ENCODE measurements around the gene UNC93A.
"Not testable (repeated sequence)": the region's sequence is repeated elsewhere in the genome, so short reads cannot be mapped to it uniquely, and the experiment has no call there.

UNC93A gene

DNA sequence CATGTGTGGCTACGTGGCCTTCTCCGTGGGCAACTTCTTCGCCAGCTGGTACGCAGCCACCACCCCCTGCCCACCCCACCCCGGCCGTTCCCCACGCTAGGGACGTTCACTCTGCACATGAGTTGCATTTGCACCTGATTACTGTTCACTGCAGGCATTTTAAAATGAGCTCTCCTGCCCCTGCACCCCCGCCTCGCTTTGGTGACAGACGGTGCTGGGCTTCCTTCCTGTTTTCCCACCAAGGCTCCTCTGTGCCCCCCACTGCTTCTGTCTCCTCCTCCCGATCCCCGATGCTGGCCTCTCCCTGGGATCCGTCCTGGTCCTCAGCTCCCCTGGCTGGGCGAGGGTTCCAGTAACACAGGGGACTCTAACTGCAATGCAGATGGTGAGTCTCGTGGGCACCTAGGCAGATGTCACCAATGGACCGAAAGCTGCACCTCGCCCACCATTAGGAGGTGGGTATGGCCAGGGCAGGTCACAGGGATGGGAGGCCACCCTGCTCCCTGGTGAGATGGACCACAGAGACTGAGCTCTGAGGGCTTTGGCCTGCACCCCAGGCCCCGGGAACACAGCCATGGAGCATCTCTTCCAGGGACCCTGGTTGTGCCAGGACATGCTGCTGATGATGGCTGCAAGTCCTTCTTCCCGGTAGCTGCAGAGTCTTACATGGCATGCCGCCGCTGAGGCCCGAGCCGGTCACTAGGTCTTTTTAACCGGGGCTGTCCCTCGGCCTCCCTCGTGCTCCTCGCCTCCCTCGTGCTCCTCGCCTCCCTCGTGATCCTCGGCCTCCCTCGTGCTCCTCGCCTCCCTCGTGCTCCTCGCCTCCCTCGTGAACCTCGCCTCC is 3.8 kb downstream of the UNC93A start:
- no peak for DNase-seq

DNA sequence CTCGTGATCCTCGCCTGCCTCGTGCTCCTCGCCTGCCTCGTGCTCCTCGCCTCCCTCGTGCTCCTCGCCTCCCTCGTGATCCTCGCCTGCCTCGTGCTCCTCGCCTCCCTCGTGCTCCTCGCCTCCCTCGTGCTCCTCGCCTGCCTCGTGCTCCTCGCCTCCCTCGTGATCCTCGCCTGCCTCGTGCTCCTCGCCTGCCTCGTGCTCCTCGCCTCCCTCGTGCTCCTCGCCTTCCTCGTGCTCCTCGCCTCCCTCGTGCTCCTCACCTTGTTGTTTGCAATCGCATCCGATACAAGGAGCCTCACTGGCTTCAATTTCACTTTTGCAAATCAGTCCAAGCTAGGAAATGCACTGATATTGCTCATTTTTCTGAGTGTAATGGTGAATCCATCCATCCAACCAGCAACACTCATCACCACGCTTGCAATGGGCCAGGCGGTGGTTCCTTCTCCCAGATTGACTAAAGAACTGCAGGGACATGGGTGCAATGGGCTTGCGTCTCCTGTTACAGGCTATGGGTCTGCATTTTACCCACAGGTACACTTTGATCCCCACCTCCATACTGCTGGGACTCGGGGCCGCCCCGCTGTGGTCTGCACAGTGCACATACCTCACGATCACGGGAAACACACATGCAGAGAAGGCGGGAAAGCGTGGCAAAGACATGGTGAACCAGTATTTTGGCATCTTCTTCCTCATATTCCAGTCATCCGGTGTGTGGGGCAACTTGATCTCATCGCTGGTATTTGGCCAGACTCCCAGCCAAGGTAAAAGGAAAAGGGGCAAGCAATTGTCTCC is 4.6 kb downstream of the UNC93A start:
- DNase-seq, result no peak

- no peak for DNase-seq
These were observed 5.2 kb downstream of the UNC93A start for GRCh38 chr6:167296293-167296690.

GRCh38 chr6:167296902-167297301 is 5.8 kb downstream of the UNC93A start:
- peak; percentile 30 for DNase-seq

GRCh38 chr6:167298127-167298526 is 7.0 kb downstream of the UNC93A start:
- DNase-seq, result no peak

GRCh38 chr6:167299641-167300308 is 8.7 kb downstream of the UNC93A start:
- no peak for DNase-seq

DNA sequence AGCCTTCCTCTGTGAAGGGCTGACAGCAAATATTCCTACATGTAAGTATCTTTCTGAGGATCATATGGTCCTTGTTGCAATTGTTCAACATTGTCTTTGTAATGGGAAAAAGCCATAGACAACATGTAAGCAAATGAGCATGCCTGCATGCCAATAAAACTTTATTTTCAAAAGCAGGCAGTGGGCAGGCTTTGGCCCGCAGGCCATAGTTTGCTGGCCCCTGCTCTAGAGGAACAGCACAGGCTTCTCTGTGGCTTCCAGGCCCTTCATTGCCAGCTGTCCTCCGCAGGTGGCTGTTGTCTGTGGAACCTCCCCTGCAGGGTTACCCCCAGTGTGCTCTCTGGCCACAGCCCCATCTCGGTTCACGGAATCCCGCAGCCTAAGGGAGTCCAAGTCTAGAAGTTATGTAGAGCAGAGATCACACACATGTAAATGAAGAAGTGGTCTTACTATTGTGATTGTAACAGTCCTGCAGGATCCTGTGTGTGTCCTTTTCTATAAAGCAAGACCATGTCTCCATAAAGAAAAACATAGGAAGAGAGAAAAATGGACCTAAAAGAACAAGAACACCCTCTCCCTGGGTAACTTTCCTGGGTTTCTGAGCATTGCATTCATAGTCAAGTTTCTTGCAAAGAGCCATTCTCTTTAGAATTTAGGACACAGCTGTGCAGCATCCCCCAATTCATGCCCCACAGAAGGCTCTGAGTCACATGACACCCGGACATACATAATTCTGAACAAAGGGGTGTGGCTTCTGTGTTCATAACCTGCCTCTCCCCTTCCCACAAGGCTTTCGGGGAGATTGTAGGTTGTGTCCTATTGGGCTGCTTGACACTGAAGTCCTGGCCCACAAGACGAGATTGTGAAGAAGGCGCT is 10.0 kb downstream of the UNC93A start:
- DNase-seq, result no peak

GRCh38 chr6:167302074-167302473 is 11.0 kb downstream of the UNC93A start:
- no peak for DNase-seq

DNA sequence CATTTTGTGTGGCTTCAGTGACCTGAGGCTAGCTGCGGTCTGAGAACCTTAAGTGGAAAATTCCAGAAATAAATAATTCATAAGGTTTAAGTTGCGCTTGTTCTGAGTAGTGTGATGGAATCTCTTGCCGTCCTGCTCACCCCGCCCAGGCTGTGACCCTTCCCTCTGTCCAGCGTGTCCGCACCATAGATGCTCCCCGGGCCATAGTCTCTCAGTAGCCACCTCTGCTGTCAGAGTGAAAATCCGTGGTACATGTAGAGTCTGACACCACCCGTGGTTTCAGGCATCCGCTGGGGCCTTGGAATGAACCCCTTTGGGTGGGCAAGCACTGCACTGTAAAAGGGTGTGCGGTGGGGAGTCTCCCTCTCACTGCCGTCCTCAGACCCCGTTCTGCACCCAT is 11.7 kb downstream of the UNC93A start:
- no peak for DNase-seq

DNA sequence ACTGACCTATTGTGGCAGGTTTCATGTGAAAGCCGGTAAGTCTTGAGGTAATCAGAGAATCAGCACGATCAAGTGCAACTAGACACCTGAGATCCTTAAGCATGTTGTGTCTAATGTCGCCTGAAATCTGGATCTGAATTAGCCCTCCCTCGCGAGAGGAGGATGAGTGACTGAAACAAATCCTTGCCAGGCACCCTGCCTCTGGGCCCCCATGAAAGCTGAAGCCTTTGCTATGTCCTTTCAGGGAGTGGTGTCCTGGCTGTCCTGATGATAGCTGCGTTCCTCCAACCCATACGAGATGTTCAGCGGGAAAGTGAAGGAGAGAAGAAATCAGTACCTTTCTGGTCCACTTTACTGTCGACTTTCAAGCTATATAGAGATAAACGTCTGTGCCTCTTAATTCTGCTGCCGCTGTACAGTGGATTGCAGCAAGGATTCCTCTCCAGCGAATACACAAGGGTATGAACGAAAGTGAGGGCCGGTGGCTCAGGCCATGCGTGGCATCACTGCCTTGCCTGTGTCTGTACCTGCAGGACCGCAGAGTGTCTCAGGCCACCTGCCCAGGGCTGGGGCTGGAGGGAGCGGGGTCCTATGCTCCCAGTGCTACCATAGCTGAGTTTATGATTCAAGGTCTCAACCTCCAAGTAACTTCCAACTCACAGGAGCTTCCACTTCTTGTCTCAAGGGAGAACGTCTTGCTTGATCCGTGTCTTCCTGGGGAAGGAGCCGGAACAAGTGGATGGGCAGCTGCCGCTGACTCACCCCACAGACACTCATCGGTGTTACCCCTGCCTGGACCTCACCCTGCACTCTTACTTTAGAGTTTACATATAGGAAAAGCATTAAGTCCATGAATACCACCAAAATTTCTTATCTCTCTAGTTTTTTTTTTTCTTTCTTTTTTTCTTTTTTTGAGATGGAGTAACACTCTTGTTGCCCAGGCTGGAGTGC is 12.8 kb downstream of the UNC93A start:
- no peak for DNase-seq

DNA sequence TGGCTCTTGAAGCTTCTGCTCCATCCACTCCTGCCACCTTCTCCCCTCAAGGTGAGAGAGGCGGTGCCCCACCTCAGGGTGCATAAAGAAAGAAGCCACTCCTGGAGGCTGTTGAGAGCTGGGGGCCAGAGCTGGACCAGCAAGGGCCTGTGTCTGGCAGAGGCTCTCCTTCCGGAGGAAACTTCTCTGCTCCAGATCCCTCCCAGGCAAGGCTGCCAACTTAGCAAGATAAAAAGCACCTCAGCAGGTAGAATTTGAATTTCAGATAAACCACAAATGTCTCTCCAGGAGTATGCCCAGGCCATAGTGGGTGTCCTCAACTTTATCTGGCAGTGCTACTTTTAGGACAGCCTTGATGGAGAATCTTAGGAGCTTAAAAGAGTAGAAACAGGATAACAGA is 13.8 kb downstream of the UNC93A start:
- DNase-seq, result no peak

- no peak for DNase-seq
These were observed 14.7 kb downstream of the UNC93A start for GRCh38 chr6:167305796-167306195.

GRCh38 chr6:167306401-167306998 is 15.4 kb downstream of the UNC93A start:
- no peak for DNase-seq

DNA sequence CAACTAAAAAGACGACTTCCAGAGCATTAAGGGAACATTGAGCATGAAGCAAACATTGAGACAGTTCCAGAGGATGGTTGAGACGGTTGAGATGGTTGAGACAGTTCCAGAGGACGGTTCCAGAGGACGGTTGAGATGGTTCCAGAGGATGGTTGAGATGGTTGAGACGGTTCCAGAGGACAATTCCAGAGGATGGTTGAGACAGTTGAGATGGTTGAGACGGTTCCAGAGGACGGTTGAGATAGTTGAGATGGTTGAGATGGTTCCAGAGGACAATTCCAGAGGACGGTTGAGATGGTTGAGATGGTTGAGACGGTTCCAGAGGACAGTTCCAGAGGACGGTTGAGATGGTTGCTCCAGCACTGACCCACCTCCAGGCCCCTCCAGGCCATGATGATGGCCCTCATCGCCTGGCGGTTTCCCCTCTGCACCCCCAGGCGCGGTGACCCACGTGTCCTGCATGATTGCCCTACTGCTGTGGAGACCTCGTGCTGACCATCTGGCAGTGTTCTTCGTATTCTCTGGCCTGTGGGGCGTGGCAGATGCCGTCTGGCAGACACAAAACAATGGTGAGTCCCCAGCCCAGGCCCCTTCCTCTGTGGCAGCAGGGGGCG is 16.3 kb downstream of the UNC93A start:
- no peak for DNase-seq

GRCh38 chr6:167308207-167308606 is 17.1 kb downstream of the UNC93A start:
- no peak for DNase-seq

DNA sequence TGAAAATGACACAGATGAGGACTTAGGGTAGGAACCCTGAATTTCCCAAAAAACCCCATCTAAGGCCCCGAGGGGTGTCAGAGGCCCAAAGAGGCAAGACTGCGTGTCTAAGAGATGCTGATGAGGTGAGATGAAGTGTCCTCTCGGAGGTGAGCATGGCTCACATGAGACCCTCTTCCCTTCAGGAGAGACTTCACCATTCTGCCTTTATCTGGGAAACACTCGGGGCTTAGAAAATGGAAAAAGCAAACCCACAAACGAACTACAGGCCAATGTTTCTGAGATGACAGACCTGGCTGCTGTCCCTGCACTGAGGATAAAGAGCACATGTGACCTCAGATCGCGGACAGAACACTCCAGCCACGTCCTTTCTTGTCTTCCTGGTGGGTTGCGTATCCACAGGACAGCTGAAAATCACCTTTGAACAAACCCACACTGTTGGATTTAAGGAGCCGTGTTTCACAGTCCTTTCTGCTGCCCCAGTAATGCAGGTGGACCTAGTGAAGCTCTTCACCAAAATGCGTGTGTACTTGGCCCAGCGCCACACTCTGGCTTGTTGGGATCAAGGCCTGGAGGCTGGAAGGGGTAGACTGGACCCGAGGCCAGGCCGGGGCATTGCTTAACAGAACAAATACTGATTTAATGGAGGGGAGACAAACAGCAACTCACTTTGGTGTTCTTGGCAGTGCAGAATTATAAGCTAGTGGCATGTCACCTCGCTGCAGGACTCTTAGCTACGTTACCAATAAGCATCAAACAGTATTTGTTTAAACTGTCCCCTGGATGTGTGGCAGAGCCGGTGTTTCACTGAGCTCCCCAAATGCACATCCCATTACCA is 18.5 kb downstream of the UNC93A start:
- not testable (repeated sequence) for DNase-seq

- no peak for DNase-seq
These were observed 20.2 kb downstream of the UNC93A start for GRCh38 chr6:167311286-167311685.

DNA sequence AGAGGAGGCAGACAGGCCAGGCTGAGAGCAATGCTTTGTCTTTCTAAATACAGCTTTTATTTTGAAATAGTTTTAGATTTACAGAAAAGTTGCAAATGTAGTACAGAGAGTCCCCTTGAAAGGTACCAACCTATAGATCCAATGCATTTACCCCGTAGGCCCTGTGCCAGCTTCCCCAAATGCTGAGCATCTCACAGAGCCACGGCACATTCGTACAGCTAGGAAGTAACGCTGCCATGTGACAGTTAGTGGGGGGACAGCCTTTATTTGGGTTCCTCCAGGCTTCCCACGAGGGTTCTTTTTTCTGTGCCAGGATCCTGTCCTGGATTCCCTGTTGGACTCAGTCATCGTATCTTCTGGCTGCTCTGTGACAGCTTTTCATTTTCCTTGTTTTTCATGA is 20.6 kb downstream of the UNC93A start:
- not testable (repeated sequence) for DNase-seq

- no peak for DNase-seq
These were observed 23.2 kb downstream of the UNC93A start for GRCh38 chr6:167314180-167314821.

Data from activated CD4-positive, alpha-beta T cell treated with anti-CD3 and anti-CD28 coated beads, Interleukin-2, Interleukin-6, amounts not matched to agents 100 ng/mL and 50 ng/mL, durations not matched to agents 16 hours and 8 hours (primary cell).